HG03135 (cell line): ENCODE measurements around the gene GNAT3.

ENCODE experiments used
- ATAC-seq: cut with Tn5 transposase; IDR thresholded peaks from one replicate; pipeline ENCODE4 v1.9.1; 2021; ENCODE audit warnings: mild to moderate bottlenecking, moderate library complexity; ENCODE audit not compliant: unreplicated experiment

GNAT3 gene

DNA sequence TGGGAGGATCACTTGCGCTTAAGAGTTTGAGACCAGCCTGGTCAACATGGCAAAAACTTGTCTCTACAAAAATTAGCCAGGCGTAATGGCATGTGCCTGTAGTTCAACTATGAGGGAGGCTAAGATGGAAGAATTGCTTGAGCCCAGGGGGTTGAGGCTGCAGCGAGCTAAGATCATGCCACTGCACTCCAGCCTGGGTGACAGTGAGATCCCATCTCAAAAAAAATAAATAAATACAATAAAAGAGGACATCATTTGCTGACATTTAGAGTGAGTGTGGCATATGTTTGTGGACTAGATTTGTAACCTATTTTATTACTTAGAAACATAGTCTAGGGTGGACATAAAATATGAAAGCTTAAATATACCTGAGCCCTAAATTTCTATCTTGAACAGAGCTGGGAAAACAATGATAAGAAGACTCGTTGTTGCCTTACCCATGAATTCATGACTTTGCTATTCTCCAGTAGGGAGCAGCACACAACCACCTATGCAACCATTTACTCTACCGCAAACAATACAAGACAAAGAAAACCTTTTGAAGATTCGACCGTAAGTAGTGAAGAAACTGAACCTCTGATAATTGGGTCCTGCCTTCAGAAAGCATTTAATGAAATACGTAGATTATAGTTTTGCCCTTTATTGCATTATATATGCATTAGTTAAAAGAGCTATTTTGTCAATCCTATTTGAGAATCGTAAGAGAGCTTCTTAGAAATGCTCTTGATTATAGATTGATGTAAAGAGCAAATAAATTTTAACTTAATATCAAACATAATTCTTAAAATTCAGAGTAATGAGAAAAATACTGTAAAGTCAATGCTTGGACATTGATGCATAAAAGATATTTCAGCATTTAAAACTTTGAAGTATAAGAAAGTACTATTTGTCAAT is 83.5 kb downstream of the GNAT3 start:
- ATAC-seq: no peak

DNA sequence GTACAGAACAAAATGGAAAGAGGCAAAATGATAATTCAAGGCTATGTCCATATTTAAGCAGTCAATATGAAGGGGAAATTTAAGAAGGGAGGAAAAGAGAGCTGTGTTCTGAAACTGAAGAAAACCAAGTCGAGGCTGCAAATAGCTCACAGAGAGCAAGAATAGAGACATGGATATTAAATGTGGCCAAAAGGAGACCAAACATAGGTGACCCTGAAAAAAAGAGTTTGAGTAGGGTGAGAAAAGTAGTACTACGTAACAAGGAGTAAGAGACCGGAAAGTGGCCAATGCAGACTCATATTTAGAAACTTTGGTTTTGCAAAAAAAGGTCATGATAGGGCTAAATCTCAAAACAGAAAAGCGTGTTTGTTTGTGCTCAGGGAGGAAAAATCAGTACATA is 84.6 kb downstream of the GNAT3 start:
- no peak for ATAC-seq

DNA sequence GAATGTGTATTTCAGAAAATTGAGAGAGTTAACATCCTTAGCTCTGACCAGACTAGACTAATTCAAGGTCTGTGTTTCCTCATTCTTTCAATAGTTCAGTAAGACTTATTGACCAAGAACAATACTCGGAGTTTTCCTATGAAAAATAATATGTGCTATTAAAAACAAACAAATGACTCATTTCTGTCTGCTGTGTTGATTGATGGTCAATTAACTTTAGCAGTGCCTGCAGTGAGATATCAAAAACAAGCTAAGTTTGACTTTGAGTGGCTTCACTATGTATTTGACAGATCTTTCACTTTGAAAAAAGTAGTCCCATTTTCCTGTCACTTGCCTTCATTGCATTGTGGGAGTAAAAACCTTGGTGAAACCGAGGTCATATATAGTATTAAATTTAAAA is 91.0 kb downstream of the GNAT3 start:
- ATAC-seq: no peak

DNA sequence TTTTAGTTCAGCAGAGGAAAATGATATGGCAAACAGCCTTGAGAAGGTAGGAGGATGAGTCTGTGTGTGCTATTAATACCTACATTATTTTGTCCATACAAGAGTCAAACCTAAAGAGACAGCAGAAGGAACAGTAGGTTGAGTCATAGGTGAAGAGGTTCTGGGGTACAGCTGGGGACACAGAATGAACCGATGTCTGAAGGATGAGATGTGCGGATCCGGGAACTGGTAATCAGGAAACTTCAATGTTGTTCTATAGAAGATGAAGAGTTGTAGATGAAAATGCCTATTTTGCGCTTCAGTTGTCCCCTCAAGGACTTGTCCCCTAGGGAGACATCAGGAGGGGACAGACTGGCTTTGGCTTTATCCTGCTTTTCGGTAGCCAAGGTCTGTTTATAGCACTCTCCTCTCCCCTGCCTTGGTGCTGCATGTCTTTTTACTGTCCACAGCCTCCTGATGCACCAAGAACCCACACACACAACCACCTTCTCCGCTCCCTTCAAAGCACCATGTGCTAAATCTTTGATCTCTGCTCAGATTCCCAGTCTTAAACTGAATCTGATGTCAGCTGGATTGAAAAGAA is 94.6 kb downstream of the GNAT3 start:
- no peak for ATAC-seq

DNA sequence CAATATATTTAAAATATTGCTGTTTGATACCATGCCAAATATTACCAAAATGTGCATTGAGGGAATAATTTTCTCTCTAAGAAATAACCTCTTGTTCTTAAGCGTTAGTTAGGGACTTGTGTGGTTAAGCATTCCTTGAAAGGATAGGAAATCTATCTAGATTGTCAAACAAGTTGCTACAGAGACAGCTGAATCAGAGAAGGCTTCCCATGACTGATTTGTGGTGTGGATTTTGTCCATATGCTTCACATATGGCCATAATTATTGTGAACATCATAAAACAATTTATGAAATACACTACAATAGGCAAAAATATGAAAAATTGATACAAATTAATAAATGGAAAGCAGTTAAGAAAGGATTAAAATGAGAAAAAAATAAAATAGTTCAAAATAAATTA is 96.3 kb downstream of the GNAT3 start:
- no peak for ATAC-seq

DNA sequence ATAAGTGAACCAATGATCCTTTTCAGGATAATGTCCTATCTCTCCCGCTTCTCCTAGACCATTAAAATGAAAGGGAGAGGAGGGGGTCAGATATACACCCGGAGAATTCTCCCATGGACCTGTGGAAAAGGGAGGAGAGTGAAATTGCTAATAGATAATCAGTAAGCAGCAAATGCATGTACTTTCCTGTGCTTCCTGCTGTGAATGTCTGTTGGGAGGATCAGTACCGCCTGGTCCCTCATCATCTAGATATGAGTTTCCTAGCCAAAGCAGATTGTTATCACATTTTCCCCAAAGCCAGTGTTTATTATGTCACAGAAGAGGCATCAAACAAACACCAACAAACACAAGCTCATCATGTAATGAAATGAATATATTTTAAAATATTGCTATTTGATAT is 96.8 kb downstream of the GNAT3 start:
- ATAC-seq: no peak

DNA sequence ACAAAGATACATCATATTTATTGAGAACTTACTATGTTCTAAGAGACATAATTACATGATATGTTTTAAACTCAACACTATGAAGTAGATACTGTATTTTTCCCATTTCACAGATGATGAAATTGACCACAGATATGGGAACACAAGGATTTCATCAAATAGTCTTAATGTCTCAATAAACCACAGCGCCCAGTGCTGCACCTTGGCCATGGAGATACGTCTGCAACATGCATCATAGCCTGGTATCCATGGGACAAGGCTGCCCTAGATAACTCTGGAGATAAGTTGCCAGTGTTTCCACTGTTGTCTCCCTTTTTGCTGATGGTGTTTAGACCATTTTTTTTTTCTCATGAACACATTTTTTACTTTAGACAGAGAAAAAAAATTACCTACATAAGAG is 97.5 kb downstream of the GNAT3 start:
- no peak for ATAC-seq

DNA sequence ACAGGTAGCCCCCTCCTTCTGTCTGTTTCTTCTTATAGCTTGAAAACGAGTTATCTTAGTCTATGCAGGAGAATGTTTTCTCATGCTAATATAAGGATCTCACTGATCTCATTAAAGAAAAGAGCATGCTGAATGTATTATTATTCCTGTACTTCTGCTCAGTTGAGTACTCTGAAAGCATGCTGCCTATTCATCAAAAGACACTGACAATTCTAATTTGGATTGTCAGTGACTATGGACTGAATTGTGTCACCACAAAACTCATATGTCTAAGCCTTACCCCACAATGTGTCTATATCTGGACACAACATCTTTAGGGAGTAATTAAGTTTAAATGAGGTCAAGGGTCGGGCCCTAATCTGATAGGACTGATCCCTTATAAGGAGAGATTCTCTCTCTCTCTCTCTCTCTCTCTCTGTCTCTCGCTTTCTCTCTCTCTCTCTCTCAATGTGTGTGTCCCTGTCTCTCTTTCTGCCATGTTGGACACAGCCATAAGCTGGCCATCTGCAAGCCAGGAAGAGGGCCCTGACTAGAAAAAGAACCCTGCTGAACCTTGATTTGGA is 98.4 kb downstream of the GNAT3 start:
- no peak for ATAC-seq

DNA sequence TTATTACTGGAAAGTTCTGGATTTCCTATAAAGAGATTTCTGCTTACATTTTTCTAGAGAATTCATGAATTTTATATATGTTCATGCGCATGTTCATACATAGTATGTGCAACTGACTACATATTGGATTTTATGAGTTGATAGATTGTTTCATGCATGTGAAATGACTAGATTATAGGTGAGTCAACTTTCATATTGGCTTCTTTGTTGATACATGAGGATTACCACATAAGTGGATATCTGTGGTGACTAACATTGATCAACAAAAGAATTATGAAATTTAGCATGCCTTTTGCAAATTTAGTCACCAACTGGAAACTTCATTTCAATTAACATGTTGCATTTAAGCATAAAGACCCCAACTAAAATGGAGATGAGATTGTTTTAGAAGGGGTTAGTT is 99.0 kb downstream of the GNAT3 start:
- no peak for ATAC-seq

DNA sequence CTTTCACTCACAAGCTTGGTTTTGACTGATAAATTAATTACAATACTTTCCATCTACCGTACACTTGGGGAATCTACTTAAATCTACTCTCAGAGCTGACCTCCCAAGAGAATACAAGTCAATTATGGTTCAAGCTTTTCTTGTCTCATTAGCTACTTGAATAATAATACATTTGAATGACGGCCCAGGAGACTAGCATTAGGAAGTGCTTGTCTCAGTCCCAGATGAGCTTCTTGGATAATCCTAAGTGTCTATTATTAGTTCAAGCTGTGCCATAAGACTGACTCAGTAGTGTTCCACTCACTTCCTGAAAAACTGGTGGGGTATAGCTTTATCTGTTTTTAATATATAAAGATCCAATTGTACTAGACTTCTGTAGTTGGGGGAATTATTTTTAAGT is 100.2 kb downstream of the GNAT3 start:
- ATAC-seq: no peak

DNA sequence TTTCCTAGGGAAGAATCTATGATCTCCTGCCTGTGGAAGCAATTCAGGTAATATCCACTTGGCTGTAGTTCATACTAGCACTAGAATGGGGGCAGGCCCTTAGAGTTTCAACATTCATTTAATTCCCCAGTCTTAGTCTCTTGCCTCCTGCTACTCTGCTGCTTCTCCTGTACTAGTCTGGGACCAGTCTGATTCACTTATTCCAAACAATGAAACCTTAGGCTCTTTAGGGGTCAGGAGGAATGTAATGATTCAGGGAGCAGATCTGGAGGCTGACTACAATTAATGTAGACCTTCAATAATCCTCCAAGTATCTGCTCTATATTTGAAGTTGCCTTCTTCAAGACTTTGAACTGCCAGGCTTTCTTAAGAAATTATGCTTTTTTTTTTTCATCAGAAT is 101.8 kb downstream of the GNAT3 start:
- ATAC-seq: no peak
